GM23338 (cell line): ENCODE measurements around the gene BABAM1. TPM values are rescaled to one million over a fixed set of nuclear protein-coding genes. Genes with fewer than 3 reads are reported as not detected.

Source experiments
- ATAC-seq: fragments of 200-7000 bp; cut with Tn5 transposase; 3 replicates; pipeline ENCODE4 v1.9.1; 2020
- DNase-seq: peaks from one replicate; pipeline ENCODE4 v3.0.0-alpha.2; 2015; ENCODE audit warnings: low spot score
- H2AFZ ChIP-seq: fragments of 200-600 bp; sonication (generic); 2 replicates; pipeline ENCODE4 v1.8.0; 2016; ENCODE audit warnings: antibody characterized with exemption, mild to moderate bottlenecking, moderate library complexity
- H3F3A ChIP-seq: fragments of 200-600 bp; sonication (generic); replicated peaks from 2 replicates; pipeline ENCODE4 v1.8.0; 2017; ENCODE audit warnings: antibody characterized with exemption, mixed run types, low read depth
- H3K27ac ChIP-seq: fragments of 200-600 bp; sonication (generic); 2 replicates; pipeline ENCODE4 v1.6.1; 2016; ENCODE audit warnings: low read depth
- H3K27me3 ChIP-seq: fragments of 200-600 bp; sonication (generic); 2 replicates; pipeline ENCODE4 v1.8.0; 2016; ENCODE audit warnings: mild to moderate bottlenecking, mixed run types, moderate library complexity; ENCODE audit not compliant: insufficient read depth
- H3K36me3 ChIP-seq: fragments of 200-600 bp; sonication (generic); 2 replicates; pipeline ENCODE4 v1.8.0; 2016; ENCODE audit warnings: mild to moderate bottlenecking; ENCODE audit not compliant: insufficient read depth
- H3K4me1 ChIP-seq: fragments of 200-600 bp; sonication (generic); 2 replicates; pipeline ENCODE4 v1.8.0; 2016; ENCODE audit warnings: mild to moderate bottlenecking, moderate library complexity; ENCODE audit not compliant: insufficient read depth
- H3K4me2 ChIP-seq: fragments of 200-600 bp; sonication (generic); 2 replicates; pipeline ENCODE4 v1.7.1; 2017; ENCODE audit warnings: mixed run types
- H3K4me3 ChIP-seq: fragments of 200-600 bp; sonication (generic); 2 replicates; pipeline ENCODE4 v1.6.1; 2016; ENCODE audit warnings: mixed run types
- H3K79me2 ChIP-seq: fragments of 200-600 bp; sonication (generic); replicated peaks from 2 replicates; pipeline ENCODE4 v1.8.0; 2017; ENCODE audit warnings: mild to moderate bottlenecking; ENCODE audit not compliant: insufficient read depth
- H3K9me2 ChIP-seq: fragments of 200-600 bp; sonication (generic); 2 replicates; pipeline ENCODE4 v1.8.0; 2017; ENCODE audit not compliant: insufficient read depth
- H4K20me1 ChIP-seq: fragments of 200-600 bp; sonication (generic); replicated peaks from 2 replicates; pipeline ENCODE4 v1.8.0; 2017; ENCODE audit warnings: mild to moderate bottlenecking; ENCODE audit not compliant: insufficient read depth
- H3K27ac Mint-ChIP-seq: 2 replicates; pipeline ENCODE4 v1.8.0; 2020; ENCODE audit warnings: inconsistent platforms, mild to moderate bottlenecking, moderate library complexity, mixed read lengths
- H3K27me3 Mint-ChIP-seq: 3 replicates; pipeline ENCODE4 v1.8.0; 2022; ENCODE audit warnings: low read depth, mild to moderate bottlenecking, moderate library complexity, mixed read lengths, inconsistent platforms; ENCODE audit not compliant: insufficient read depth, poor library complexity
- H3K36me3 Mint-ChIP-seq: 3 replicates; pipeline ENCODE4 v1.8.0; 2021; ENCODE audit warnings: low read depth, mild to moderate bottlenecking, inconsistent platforms, moderate library complexity, mixed read lengths
- H3K4me1 Mint-ChIP-seq: 3 replicates; pipeline ENCODE4 v1.8.0; 2020; ENCODE audit warnings: mild to moderate bottlenecking, inconsistent platforms, mixed read lengths
- H3K4me3 Mint-ChIP-seq: 3 replicates; pipeline ENCODE4 v1.8.0; 2021; ENCODE audit warnings: moderate library complexity, mild to moderate bottlenecking, inconsistent platforms, mixed read lengths
- H3K9me3 Mint-ChIP-seq: 3 replicates; pipeline ENCODE4 v1.8.0; 2020; ENCODE audit warnings: moderate library complexity, mild to moderate bottlenecking, inconsistent platforms, mixed read lengths
- CREB1 ChIP-seq: fragments of 250-450 bp; sonication (Bioruptor Pico); IDR thresholded peaks from 2 replicates; pipeline ENCODE4 v1.5.0; 2020; ENCODE audit warnings: low read depth, mild to moderate bottlenecking, moderate library complexity
- EZH2 ChIP-seq: fragments of 200-600 bp; sonication (generic); IDR thresholded peaks from one replicate; pipeline ENCODE4 v1.8.0; 2017; ENCODE audit warnings: antibody characterized with exemption, mild to moderate bottlenecking, low read depth; ENCODE audit not compliant: unreplicated experiment
- EZH2phosphoT487 ChIP-seq: fragments of 200-600 bp; sonication (generic); IDR thresholded peaks from one replicate; pipeline ENCODE4 v1.8.1; 2018; ENCODE audit warnings: antibody characterized with exemption; ENCODE audit not compliant: unreplicated experiment
- JUNB ChIP-seq: IDR thresholded peaks from one replicate; pipeline ENCODE4 v1.6.1; 2016; ENCODE audit warnings: antibody characterized with exemption; ENCODE audit not compliant: unreplicated experiment
- NANOG ChIP-seq: IDR thresholded peaks from 2 replicates; pipeline ENCODE4 v1.6.1; 2016; ENCODE audit warnings: antibody characterized with exemption, borderline replicate concordance
- POLR2AphosphoS5 ChIP-seq: IDR thresholded peaks from 2 replicates; pipeline ENCODE4 v1.6.1; 2016; ENCODE audit warnings: antibody characterized with exemption, low read depth
- STAT1 ChIP-seq: IDR thresholded peaks from one replicate; pipeline ENCODE4 v1.6.1; 2016; ENCODE audit warnings: antibody characterized with exemption; ENCODE audit not compliant: unreplicated experiment
- ZNF114 ChIP-seq: fragments of 250-450 bp; sonication (Bioruptor Pico); IDR thresholded peaks from 2 replicates; pipeline ENCODE4 v1.5.0; 2020; ENCODE audit warnings: mild to moderate bottlenecking, moderate library complexity
- ZNF331 ChIP-seq: fragments of 250-450 bp; sonication (Bioruptor Pico); IDR thresholded peaks from 2 replicates; pipeline ENCODE4 v1.5.0; 2020; ENCODE audit warnings: low read depth, mild to moderate bottlenecking, moderate library complexity
- polyA plus RNA-seq: library from polyadenylated mRNA; unstranded; fragments of >200 nt; fragmentation: Nextera tagmentation; extraction: Ambion mirVana; gene quantifications from 2 replicates; pipeline ENCODE4 v1.2.1, GENCODE V29; 2016
- total RNA-seq: library from RNA; depleted of rRNA; stranded (reverse); fragments of >200 nt; shearing (Covaris generic); gene quantifications from 2 replicates; pipeline ENCODE4 v1.2.3, GENCODE V29; 2014
- TF ChIP-seq, protein P1 (sequence below): IDR thresholded peaks from one replicate; pipeline ENCODE4 v1.6.1; 2018; ENCODE audit warnings: antibody characterized with exemption; ENCODE audit not compliant: unreplicated experiment
- TF ChIP-seq, protein P2 (sequence below), 2 experiments: fragments of 200-600 bp in 1 of 2; sonication (generic) in 1 of 2; conservative IDR thresholded peaks; 2 replicates each; pipeline versions ENCODE4 v1.5.1 to v1.6.1; 2016 to 2017; ENCODE audit warnings: antibody characterized with exemption in 2 of 2, low read depth in 2 of 2, mild to moderate bottlenecking in 2 of 2, moderate library complexity in 1 of 2
- TF ChIP-seq, protein P3 (sequence below): fragments of 250-450 bp; sonication (Bioruptor Pico); IDR thresholded peaks from 2 replicates; pipeline ENCODE4 v1.5.0; 2020; ENCODE audit warnings: mild to moderate bottlenecking, moderate library complexity
- TF ChIP-seq, protein P4 (sequence below): IDR thresholded peaks from 2 replicates; pipeline ENCODE4 v1.6.1; 2016; ENCODE audit warnings: antibody characterized with exemption

The BABAM1 gene
- total and polyA plus RNA-seq, 2 experiments from 2014 or later, result 78.1 to 95.0 TPM

DNA sequence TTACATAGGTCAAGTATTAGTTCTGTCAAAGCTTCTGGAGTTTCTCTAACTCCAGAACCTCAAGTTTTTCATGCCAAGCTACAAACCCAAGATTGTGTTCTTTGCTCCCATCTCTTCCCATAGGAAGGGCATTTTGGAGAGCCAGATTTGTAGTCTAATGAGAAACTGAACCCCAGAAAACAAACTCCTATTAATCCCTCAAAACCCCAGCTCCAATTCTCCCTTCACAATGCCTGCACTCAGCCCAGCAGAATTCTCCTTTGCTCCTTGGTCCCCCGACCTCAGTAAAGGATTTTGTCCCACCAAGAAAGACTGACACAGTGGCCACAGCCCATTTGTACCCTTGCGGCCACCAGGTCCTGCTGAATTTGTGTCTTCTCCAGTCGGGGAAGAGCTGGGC lies 11.1 kb upstream of the BABAM1 start:
- no peaks in the 10 kb centered on the region for H3K9me2 ChIP-seq
- no peaks in the 10 kb centered on the region for H3K79me2 ChIP-seq
- H3K4me3 ChIP-seq, result no peak overlapping the region
- H3K36me3 Mint-ChIP-seq, result peaks cover 42% of the 10 kb centered on the region
- ATAC-seq (no peak), DNase-seq (no peak)
- no peak overlapping the region for H3K27ac Mint-ChIP-seq
- TF ChIP-seq CREB1 (CRISPR knock-in tag), result no peak
- no peak for TF ChIP-seq ZNF114 (CRISPR knock-in tag)
- TF ChIP-seq, protein P1, sequence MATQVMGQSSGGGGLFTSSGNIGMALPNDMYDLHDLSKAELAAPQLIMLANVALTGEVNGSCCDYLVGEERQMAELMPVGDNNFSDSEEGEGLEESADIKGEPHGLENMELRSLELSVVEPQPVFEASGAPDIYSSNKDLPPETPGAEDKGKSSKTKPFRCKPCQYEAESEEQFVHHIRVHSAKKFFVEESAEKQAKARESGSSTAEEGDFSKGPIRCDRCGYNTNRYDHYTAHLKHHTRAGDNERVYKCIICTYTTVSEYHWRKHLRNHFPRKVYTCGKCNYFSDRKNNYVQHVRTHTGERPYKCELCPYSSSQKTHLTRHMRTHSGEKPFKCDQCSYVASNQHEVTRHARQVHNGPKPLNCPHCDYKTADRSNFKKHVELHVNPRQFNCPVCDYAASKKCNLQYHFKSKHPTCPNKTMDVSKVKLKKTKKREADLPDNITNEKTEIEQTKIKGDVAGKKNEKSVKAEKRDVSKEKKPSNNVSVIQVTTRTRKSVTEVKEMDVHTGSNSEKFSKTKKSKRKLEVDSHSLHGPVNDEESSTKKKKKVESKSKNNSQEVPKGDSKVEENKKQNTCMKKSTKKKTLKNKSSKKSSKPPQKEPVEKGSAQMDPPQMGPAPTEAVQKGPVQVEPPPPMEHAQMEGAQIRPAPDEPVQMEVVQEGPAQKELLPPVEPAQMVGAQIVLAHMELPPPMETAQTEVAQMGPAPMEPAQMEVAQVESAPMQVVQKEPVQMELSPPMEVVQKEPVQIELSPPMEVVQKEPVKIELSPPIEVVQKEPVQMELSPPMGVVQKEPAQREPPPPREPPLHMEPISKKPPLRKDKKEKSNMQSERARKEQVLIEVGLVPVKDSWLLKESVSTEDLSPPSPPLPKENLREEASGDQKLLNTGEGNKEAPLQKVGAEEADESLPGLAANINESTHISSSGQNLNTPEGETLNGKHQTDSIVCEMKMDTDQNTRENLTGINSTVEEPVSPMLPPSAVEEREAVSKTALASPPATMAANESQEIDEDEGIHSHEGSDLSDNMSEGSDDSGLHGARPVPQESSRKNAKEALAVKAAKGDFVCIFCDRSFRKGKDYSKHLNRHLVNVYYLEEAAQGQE, result no peak
- TF ChIP-seq EZH2phosphoT487, result no peak
- no peak for TF ChIP-seq JUNB
- TF ChIP-seq STAT1, result no peak
- no peak for TF ChIP-seq NANOG
- TF ChIP-seq EZH2, result no peak
- TF ChIP-seq POLR2AphosphoS5, result no peak
- TF ChIP-seq, protein P2, sequence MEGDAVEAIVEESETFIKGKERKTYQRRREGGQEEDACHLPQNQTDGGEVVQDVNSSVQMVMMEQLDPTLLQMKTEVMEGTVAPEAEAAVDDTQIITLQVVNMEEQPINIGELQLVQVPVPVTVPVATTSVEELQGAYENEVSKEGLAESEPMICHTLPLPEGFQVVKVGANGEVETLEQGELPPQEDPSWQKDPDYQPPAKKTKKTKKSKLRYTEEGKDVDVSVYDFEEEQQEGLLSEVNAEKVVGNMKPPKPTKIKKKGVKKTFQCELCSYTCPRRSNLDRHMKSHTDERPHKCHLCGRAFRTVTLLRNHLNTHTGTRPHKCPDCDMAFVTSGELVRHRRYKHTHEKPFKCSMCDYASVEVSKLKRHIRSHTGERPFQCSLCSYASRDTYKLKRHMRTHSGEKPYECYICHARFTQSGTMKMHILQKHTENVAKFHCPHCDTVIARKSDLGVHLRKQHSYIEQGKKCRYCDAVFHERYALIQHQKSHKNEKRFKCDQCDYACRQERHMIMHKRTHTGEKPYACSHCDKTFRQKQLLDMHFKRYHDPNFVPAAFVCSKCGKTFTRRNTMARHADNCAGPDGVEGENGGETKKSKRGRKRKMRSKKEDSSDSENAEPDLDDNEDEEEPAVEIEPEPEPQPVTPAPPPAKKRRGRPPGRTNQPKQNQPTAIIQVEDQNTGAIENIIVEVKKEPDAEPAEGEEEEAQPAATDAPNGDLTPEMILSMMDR (conservative IDR thresholded peaks at IDR 0.05; ENCODE audit: low read depth in 2 of 2), result no peak
- TF ChIP-seq, protein P3, sequence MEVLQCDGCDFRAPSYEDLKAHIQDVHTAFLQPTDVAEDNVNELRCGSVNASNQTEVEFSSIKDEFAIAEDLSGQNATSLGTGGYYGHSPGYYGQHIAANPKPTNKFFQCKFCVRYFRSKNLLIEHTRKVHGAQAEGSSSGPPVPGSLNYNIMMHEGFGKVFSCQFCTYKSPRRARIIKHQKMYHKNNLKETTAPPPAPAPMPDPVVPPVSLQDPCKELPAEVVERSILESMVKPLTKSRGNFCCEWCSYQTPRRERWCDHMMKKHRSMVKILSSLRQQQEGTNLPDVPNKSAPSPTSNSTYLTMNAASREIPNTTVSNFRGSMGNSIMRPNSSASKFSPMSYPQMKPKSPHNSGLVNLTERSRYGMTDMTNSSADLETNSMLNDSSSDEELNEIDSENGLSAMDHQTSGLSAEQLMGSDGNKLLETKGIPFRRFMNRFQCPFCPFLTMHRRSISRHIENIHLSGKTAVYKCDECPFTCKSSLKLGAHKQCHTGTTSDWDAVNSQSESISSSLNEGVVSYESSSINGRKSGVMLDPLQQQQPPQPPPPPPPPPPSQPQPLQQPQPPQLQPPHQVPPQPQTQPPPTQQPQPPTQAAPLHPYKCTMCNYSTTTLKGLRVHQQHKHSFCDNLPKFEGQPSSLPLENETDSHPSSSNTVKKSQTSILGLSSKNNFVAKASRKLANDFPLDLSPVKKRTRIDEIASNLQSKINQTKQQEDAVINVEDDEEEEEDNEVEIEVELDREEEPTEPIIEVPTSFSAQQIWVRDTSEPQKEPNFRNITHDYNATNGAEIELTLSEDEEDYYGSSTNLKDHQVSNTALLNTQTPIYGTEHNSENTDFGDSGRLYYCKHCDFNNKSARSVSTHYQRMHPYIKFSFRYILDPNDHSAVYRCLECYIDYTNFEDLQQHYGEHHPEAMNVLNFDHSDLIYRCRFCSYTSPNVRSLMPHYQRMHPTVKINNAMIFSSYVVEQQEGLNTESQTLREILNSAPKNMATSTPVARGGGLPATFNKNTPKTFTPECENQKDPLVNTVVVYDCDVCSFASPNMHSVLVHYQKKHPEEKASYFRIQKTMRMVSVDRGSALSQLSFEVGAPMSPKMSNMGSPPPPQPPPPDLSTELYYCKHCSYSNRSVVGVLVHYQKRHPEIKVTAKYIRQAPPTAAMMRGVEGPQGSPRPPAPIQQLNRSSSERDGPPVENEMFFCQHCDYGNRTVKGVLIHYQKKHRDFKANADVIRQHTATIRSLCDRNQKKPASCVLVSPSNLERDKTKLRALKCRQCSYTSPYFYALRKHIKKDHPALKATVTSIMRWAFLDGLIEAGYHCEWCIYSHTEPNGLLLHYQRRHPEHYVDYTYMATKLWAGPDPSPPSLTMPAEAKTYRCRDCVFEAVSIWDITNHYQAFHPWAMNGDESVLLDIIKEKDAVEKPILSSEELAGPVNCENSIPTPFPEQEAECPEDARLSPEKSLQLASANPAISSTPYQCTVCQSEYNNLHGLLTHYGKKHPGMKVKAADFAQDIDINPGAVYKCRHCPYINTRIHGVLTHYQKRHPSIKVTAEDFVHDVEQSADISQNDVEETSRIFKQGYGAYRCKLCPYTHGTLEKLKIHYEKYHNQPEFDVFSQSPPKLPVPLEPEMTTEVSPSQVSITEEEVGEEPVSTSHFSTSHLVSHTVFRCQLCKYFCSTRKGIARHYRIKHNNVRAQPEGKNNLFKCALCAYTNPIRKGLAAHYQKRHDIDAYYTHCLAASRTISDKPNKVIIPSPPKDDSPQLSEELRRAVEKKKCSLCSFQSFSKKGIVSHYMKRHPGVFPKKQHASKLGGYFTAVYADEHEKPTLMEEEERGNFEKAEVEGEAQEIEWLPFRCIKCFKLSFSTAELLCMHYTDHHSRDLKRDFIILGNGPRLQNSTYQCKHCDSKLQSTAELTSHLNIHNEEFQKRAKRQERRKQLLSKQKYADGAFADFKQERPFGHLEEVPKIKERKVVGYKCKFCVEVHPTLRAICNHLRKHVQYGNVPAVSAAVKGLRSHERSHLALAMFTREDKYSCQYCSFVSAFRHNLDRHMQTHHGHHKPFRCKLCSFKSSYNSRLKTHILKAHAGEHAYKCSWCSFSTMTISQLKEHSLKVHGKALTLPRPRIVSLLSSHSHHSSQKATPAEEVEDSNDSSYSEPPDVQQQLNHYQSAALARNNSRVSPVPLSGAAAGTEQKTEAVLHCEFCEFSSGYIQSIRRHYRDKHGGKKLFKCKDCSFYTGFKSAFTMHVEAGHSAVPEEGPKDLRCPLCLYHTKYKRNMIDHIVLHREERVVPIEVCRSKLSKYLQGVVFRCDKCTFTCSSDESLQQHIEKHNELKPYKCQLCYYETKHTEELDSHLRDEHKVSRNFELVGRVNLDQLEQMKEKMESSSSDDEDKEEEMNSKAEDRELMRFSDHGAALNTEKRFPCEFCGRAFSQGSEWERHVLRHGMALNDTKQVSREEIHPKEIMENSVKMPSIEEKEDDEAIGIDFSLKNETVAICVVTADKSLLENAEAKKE (CRISPR knock-in tag), result no peak
- TF ChIP-seq, protein P4, sequence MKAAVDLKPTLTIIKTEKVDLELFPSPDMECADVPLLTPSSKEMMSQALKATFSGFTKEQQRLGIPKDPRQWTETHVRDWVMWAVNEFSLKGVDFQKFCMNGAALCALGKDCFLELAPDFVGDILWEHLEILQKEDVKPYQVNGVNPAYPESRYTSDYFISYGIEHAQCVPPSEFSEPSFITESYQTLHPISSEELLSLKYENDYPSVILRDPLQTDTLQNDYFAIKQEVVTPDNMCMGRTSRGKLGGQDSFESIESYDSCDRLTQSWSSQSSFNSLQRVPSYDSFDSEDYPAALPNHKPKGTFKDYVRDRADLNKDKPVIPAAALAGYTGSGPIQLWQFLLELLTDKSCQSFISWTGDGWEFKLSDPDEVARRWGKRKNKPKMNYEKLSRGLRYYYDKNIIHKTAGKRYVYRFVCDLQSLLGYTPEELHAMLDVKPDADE, result no peak
- no peak for TF ChIP-seq ZNF331 (CRISPR knock-in tag)
- no peak overlapping the region for H3K4me3 Mint-ChIP-seq
- H3F3A ChIP-seq, result no peaks in the 10 kb centered on the region; the same call in 1 of the 2 replicates
- H3K36me3 ChIP-seq, result peaks cover 3% of the 10 kb centered on the region; the same call in 1 of the 2 replicates
- no peak overlapping the region for H3K27ac ChIP-seq
- peaks cover 5% of the 10 kb centered on the region; the same call in 1 of the 3 replicates for H3K4me1 Mint-ChIP-seq
- no peak overlapping the region for H3K4me2 ChIP-seq
- H4K20me1 ChIP-seq, result no peaks in the 10 kb centered on the region
- H3K27me3 Mint-ChIP-seq, result peaks cover 14% of the 10 kb centered on the region
- peaks cover 21% of the 10 kb centered on the region; the same call in 2 of the 3 replicates for H3K9me3 Mint-ChIP-seq
- H3K4me1 ChIP-seq, result no peaks in the 10 kb centered on the region
- H2AFZ ChIP-seq, result no peak overlapping the region
- H3K27me3 ChIP-seq, result no peaks in the 10 kb centered on the region
